Type B pancreatic cell (in vitro differentiated cells): ENCODE measurements around the gene SLC25A42. TPM values are rescaled to one million over a fixed set of nuclear protein-coding genes. Genes with fewer than 3 reads are reported as not detected.

Experiments
- DNase-seq: peaks from one replicate; pipeline ENCODE4 v3.0.0; 2021; ENCODE audit warnings: mixed read lengths; ENCODE audit not compliant: unreplicated experiment; ENCODE audit errors: extremely low spot score
- H3K27ac Mint-ChIP-seq: 2 replicates; pipeline ENCODE4 v1.8.0; 2021; ENCODE audit warnings: mild to moderate bottlenecking, mixed read lengths
- H3K27me3 Mint-ChIP-seq: 2 replicates; pipeline ENCODE4 v1.8.0; 2021; ENCODE audit warnings: mixed read lengths
- H3K36me3 Mint-ChIP-seq: 2 replicates; pipeline ENCODE4 v1.8.0; 2021; ENCODE audit warnings: mixed read lengths
- H3K4me1 Mint-ChIP-seq: one replicate; pipeline ENCODE4 v1.8.0; 2021; ENCODE audit warnings: mixed read lengths; ENCODE audit not compliant: unreplicated experiment
- H3K4me3 Mint-ChIP-seq: 2 replicates; pipeline ENCODE4 v1.8.0; 2021; ENCODE audit warnings: mild to moderate bottlenecking, mixed read lengths
- H3K9me3 Mint-ChIP-seq: 2 replicates; pipeline ENCODE4 v1.8.0; 2021; ENCODE audit warnings: mixed read lengths
- total RNA-seq: library from RNA; stranded (reverse); gene quantifications from 2 replicates; pipeline ENCODE4 v1.2.1, GENCODE V29; 2021; ENCODE audit warnings: low replicate concordance
- TF ChIP-seq, protein P1 (sequence below): fragments of 200-600 bp; sonication (generic); conservative IDR thresholded peaks from 2 replicates; pipeline ENCODE4 v1.5.0; 2021; ENCODE audit warnings: antibody characterized with exemption, mild to moderate bottlenecking

The SLC25A42 gene
- total RNA-seq, 1 donor from 2014 or later = 13.4 TPM

DNA sequence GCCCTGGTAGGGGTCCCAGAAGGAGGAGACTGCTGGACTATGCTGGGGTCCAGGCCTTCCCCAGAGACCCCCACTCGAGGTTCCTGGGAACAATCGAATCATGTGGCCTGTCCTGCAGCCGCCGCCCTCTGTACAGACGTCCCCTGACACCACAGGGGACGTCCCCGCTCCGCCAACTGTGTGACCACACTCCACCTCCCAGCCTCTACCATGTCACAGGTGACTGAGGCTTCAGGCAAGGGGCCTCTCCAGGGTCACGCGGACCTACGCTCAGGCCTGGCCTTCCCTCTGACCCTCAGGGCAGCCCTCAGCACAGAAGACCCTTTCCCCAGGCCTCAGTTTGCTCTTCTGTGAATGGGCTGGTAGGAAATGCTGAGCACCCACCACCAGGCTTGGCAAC is 87.6 kb downstream of the SLC25A42 start:
- Mint-ChIP-seq H3K4me1 (no peaks in the 10 kb centered on the region), H3K27ac (no peak overlapping the region), H3K27me3 (no peaks in the 10 kb centered on the region), H3K36me3 (no peaks in the 10 kb centered on the region), H3K4me3 (no peak overlapping the region), H3K9me3 (no peaks in the 10 kb centered on the region)
- TF ChIP-seq, protein P1, sequence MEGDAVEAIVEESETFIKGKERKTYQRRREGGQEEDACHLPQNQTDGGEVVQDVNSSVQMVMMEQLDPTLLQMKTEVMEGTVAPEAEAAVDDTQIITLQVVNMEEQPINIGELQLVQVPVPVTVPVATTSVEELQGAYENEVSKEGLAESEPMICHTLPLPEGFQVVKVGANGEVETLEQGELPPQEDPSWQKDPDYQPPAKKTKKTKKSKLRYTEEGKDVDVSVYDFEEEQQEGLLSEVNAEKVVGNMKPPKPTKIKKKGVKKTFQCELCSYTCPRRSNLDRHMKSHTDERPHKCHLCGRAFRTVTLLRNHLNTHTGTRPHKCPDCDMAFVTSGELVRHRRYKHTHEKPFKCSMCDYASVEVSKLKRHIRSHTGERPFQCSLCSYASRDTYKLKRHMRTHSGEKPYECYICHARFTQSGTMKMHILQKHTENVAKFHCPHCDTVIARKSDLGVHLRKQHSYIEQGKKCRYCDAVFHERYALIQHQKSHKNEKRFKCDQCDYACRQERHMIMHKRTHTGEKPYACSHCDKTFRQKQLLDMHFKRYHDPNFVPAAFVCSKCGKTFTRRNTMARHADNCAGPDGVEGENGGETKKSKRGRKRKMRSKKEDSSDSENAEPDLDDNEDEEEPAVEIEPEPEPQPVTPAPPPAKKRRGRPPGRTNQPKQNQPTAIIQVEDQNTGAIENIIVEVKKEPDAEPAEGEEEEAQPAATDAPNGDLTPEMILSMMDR = no peak
- no peak for DNase-seq

DNA sequence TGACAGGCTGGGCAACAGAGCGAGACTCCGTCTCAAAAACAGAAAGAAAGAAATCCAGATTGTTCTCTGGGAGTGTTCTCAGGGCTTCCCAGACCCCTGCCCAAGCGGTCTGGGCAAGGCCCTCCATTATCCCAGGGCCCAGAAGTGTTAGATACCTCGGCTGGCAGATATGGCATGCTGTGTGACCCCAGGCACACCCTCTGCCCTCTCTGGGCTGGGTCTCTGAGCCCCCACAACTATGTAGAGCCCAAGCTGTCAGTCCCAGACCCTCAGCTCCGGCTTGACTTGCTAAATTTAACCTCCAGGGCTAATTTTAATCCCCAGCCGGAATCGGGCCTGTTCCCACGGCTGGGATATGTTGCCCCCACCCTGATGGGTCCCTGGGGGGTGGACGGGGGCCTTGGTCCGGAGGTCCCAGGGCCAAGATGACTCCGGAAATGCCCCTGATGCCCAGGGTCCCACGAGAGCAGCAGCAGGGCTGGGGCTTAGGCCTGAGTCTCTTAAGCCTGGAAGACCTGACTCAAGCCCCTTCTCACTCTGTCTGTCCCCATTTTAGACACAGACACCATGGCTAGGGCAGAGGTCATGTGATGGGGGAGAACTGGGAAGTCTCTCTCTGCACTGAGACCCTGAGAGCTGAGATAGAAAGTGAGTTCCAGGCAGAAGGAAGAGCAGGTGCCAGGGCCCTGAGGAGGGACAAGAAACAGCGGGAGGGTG is 89.0 kb downstream of the SLC25A42 start:
- Mint-ChIP-seq H3K27ac (no peak overlapping the region), H3K27me3 (no peaks in the 10 kb centered on the region), H3K4me3 (no peak overlapping the region), H3K4me1 (no peaks in the 10 kb centered on the region), H3K36me3 (no peaks in the 10 kb centered on the region), H3K9me3 (no peaks in the 10 kb centered on the region)
- TF ChIP-seq, protein P1 = no peak
- DNase-seq = no peak

DNA sequence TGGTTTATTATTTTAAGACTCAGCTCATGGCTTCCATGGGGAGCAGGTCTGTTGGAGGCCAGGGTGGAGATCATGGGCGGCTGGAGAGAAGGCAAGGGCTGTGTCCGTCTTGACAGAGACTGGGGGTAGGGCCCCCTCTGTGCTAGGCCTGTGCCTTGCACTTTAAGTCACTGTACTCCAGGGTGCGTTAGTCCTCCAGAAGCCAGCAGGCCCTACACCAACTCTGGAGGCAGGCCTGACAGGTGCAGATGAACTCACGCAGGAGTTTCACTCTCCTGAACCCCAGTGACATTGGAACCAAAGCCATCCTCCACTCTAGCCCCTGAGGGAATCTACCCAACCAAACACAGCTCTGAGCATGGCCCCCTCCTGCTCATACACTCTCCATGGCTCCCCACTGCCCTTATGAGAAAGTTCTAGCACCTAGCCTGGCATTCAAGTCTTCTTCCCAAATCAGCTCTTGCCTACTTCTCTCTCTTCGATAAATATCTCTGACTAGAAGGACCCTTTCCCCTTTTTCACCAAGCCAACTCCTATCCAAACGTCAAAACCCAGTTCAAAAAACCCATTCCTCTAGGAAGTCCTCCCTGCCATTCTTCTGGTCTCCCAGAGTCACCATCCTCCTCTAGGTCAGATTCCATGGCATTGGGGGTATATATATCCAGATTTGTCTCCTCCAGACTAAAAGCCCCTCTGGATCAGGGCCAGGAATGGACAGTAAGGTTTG is 91.1 kb downstream of the SLC25A42 start:
- TF ChIP-seq, protein P1 = no peak
- no peak overlapping the region for H3K4me3 Mint-ChIP-seq
- no peak for DNase-seq
- H3K36me3 Mint-ChIP-seq = no peaks in the 10 kb centered on the region
- H3K4me1 Mint-ChIP-seq = no peaks in the 10 kb centered on the region
- no peaks in the 10 kb centered on the region for H3K27me3 Mint-ChIP-seq
- no peak overlapping the region for H3K27ac Mint-ChIP-seq
- H3K9me3 Mint-ChIP-seq = no peaks in the 10 kb centered on the region

DNA sequence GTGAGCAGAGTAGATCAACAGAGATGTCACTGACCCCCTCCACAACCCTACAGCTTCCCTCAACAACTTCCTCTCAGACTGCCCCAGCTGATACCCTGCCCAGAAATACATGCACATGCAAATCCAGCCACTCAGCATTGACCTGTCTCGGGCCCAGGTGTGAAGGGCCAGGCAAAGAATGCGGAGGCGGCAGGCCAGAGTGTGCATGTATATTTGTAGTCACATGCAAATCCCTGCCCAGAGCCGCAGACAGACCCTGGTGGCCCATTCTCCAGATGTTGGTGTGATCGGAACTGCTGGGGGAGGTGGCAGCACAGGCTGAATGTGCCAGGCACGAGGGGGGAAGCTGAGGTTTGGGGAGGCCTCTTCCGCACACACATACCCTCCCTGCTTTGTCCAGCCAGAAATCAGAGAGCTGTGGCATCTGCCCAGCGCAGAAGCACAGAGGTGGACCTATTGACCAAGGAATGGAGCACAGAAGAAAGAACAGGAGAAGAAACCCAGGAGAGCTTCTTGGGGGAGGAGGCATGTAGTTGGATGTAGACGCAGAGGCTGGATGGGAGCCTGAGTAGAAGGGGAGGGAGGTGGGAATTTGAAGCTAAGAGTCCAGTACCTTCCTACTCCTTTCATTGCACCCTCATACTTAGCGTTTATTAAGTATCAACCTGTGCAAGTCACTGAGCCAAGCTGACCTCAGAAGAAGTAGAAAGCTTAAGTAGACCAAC is 91.9 kb downstream of the SLC25A42 start:
- no peaks in the 10 kb centered on the region for H3K36me3 Mint-ChIP-seq
- H3K9me3 Mint-ChIP-seq = no peaks in the 10 kb centered on the region
- no peak for DNase-seq
- H3K27ac Mint-ChIP-seq = no peak overlapping the region
- no peaks in the 10 kb centered on the region for H3K27me3 Mint-ChIP-seq
- H3K4me1 Mint-ChIP-seq = no peaks in the 10 kb centered on the region
- no peak overlapping the region for H3K4me3 Mint-ChIP-seq
- TF ChIP-seq, protein P1 = no peak

DNA sequence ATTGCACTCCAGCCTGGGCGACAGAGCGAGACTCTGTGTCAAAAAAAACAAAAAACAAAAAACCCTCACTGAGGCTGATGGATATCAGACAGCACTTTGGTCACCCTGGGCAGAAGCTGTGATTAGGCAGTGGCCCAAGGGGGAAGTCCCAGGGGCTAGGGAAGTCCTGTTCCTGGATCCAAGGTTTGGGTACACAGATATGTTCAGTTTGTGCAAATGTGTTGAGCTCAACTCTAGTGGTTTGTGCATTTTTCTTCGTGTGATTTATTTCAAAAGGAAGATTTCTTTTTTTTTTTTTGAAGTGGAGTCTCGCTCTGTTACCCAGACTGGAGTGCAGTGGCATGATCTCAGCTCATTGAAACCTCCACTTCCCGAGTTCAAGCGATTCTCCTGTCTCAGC is 94.0 kb downstream of the SLC25A42 start:
- Mint-ChIP-seq H3K4me1 (no peaks in the 10 kb centered on the region), H3K9me3 (no peaks in the 10 kb centered on the region), H3K27ac (no peak overlapping the region), H3K27me3 (no peaks in the 10 kb centered on the region), H3K4me3 (no peak overlapping the region), H3K36me3 (no peaks in the 10 kb centered on the region)
- TF ChIP-seq, protein P1 = no peak
- no peak for DNase-seq
